Keratinocyte (primary cell): ENCODE results near the gene TRAF3IP1. TPM values are rescaled to one million over a fixed set of nuclear protein-coding genes. Genes with fewer than 3 reads are reported as not detected.

Experiments used
- DNase-seq: peaks from one replicate; pipeline ENCODE4 v3.0.0-alpha.2; 2011; ENCODE audit warnings: low read depth, missing footprints, low spot score
- FAIRE-seq: peaks from 2 replicates; lab custom pipeline; 2011; peaks lifted over from hg19 to GRCh38; lab: Jason Lieb, UNC
- H2AFZ ChIP-seq: 2 replicates; pipeline ENCODE4 v1.6.0; 2012; ENCODE audit warnings: low read length, control low read depth, inconsistent platforms; ENCODE audit not compliant: control insufficient read depth
- H3K27ac ChIP-seq: 2 replicates; pipeline ENCODE4 v1.5.1; 2011; ENCODE audit warnings: low read length; ENCODE audit not compliant: control insufficient read depth, insufficient read depth
- H3K27me3 ChIP-seq: 3 replicates; pipeline ENCODE4 v1.6.0; 2011; ENCODE audit warnings: low read length; ENCODE audit not compliant: control insufficient read depth, insufficient read depth; ENCODE audit errors: extremely low read depth
- H3K36me3 ChIP-seq, 2 experiments: 2 replicates in 1 of 2; 3 replicates in 1 of 2; pipeline ENCODE4 v1.5.1; 2011; ENCODE audit warnings: low read length in 2 of 2, mild to moderate bottlenecking in 1 of 2; ENCODE audit not compliant: control insufficient read depth in 2 of 2, insufficient read depth in 2 of 2; ENCODE audit errors: extremely low read depth in 1 of 2
- H3K4me1 ChIP-seq: 3 replicates; pipeline ENCODE4 v1.5.1; 2011; ENCODE audit warnings: low read length; ENCODE audit not compliant: control insufficient read depth, insufficient read depth; ENCODE audit errors: extremely low read depth
- H3K4me2 ChIP-seq: 3 replicates; pipeline ENCODE4 v1.6.0; 2011; ENCODE audit warnings: low read depth, low read length; ENCODE audit not compliant: control insufficient read depth, insufficient read depth; ENCODE audit errors: extremely low read depth
- H3K4me3 ChIP-seq, 3 experiments: fragments of 200-600 bp in 1 of 3; sonication (generic) in 1 of 3; 2 replicates in 2 of 3; 3 replicates in 1 of 3; pipeline ENCODE4 v1.5.1; 2011 to 2016; ENCODE audit warnings: low read length in 3 of 3, mild to moderate bottlenecking in 3 of 3, control low read depth in 2 of 3, inconsistent platforms in 1 of 3, low read depth in 1 of 3, mixed read lengths in 1 of 3, mixed run types in 1 of 3, moderate library complexity in 1 of 3; ENCODE audit not compliant: control insufficient read depth in 2 of 3, insufficient read depth in 2 of 3; ENCODE audit errors: extremely low read depth in 1 of 3
- H3K79me2 ChIP-seq: 2 replicates; pipeline ENCODE4 v1.6.0; 2012; ENCODE audit warnings: low read length; ENCODE audit not compliant: control insufficient read depth, insufficient read depth
- H3K9ac ChIP-seq: 3 replicates; pipeline ENCODE4 v1.6.0; 2011; ENCODE audit warnings: low read length; ENCODE audit not compliant: control insufficient read depth, insufficient read depth; ENCODE audit errors: extremely low read depth
- H3K9me1 ChIP-seq: 3 replicates; pipeline ENCODE4 v1.6.0; 2011; ENCODE audit warnings: low read length; ENCODE audit not compliant: control insufficient read depth, insufficient read depth; ENCODE audit errors: extremely low read depth
- H3K9me3 ChIP-seq: 2 replicates; pipeline ENCODE4 v1.5.1; 2012; ENCODE audit warnings: low read depth, low read length; ENCODE audit not compliant: control insufficient read depth
- H4K20me1 ChIP-seq: 3 replicates; pipeline ENCODE4 v1.6.0; 2011; ENCODE audit warnings: low read length; ENCODE audit not compliant: control insufficient read depth, insufficient read depth; ENCODE audit errors: extremely low read depth
- CTCF ChIP-seq, 3 experiments: IDR thresholded peaks in 1 of 3; conservative IDR thresholded peaks in 1 of 3; optimal IDR thresholded peaks in 1 of 3; 2 replicates in 2 of 3; 3 replicates in 1 of 3; pipeline versions ENCODE3 to v1.5.1; 2011; ENCODE audit warnings: low read length in 3 of 3, mild to moderate bottlenecking in 3 of 3, moderate library complexity in 2 of 3, control low read depth in 1 of 3, inconsistent platforms in 1 of 3; ENCODE audit not compliant: insufficient read depth in 2 of 3; ENCODE audit errors: extremely low read depth in 1 of 3
- EZH2 ChIP-seq: IDR thresholded peaks from one replicate; pipeline ENCODE4 v1.6.1; 2012; ENCODE audit warnings: inconsistent platforms, mild to moderate bottlenecking, low read length, moderate library complexity
- dilution Hi-C: fragments of 300-500 bp; cut with MboI; formaldehyde crosslinking; loops from one replicate; pipeline ENCODE4 v1.7.0; 2020; ENCODE audit warnings: low sequenced_read_pairs; ENCODE audit not compliant: extremely low pct_ligation_motif_present
- polyA plus RNA-seq, 5 experiments: library from polyadenylated mRNA; depleted of rRNA in 3 of 5; stranded (reverse) in 3 of 5; stranded (forward) in 1 of 5; unstranded in 1 of 5; fragments of >200 nt; gene quantifications; 1 replicate in 1 of 5; 2 replicates in 3 of 5; 3 replicates in 1 of 5; pipeline versions ENCODE4 v1.2.1 to v1.2.3, GENCODE V29; 2011 to 2012; ENCODE audit warnings: missing spikeins in 2 of 5, low read depth in 1 of 5, low replicate concordance in 1 of 5

The TRAF3IP1 gene
- polyA plus RNA-seq, 1 donor (not counting 4 experiments of a cell fraction or from before 2014, with no cell fraction given): 7.0 TPM

- H2AFZ ChIP-seq: no peak overlapping the region
- H4K20me1 ChIP-seq: no peaks in the 10 kb centered on the region
- H3K27ac ChIP-seq: no peak overlapping the region
- FAIRE-seq: no peak
- no peak for DNase-seq
- H3K4me2 ChIP-seq: no peak overlapping the region
- no peaks in the 10 kb centered on the region for H3K27me3 ChIP-seq
- no peaks in the 10 kb centered on the region for H3K36me3 ChIP-seq
- H3K79me2 ChIP-seq: no peaks in the 10 kb centered on the region
- H3K4me1 ChIP-seq: peaks cover 24% of the 10 kb centered on the region
- no peak overlapping the region for H3K9ac ChIP-seq
- TF ChIP-seq EZH2 (no peak), CTCF (optimal IDR thresholded peaks at IDR 0.05 in 1 of 3, IDR thresholded peaks at IDR 0.05 in 1 of 3, conservative IDR thresholded peaks at IDR 0.05 in 1 of 3; ENCODE audit: extremely low read depth in 1 of 3, insufficient read depth in 2 of 3, low read length in 3 of 3) (no peak)
- dilution Hi-C loops: no loop called here
- H3K9me3 ChIP-seq: no peaks in the 10 kb centered on the region
- H3K9me1 ChIP-seq: no peaks in the 10 kb centered on the region
- no peak overlapping the region for H3K4me3 ChIP-seq
Measured at GRCh38 chr2:238376884-238377391, 56.6 kb downstream of the TRAF3IP1 start.

GRCh38 chr2:238378230-238379095, 58.1 kb downstream of the TRAF3IP1 start:
- no peak overlapping the region for H3K4me2 ChIP-seq
- H3K4me1 ChIP-seq: peaks cover 24% of the 10 kb centered on the region
- no peaks in the 10 kb centered on the region for H3K9me3 ChIP-seq
- no peak overlapping the region for H3K9ac ChIP-seq
- no peak overlapping the region for H2AFZ ChIP-seq
- no peak for FAIRE-seq
- TF ChIP-seq CTCF (optimal IDR thresholded peaks at IDR 0.05 in 1 of 3, IDR thresholded peaks at IDR 0.05 in 1 of 3, conservative IDR thresholded peaks at IDR 0.05 in 1 of 3; ENCODE audit: extremely low read depth in 1 of 3, insufficient read depth in 2 of 3, low read length in 3 of 3) (no peak), EZH2 (no peak)
- no peaks in the 10 kb centered on the region for H3K79me2 ChIP-seq
- DNase-seq: no peak
- dilution Hi-C loops: no loop called here
- H3K4me3 ChIP-seq: no peak overlapping the region
- H3K36me3 ChIP-seq: peaks cover 0 to 3% of the 10 kb centered on the region in 2 experiments
- no peaks in the 10 kb centered on the region for H3K27me3 ChIP-seq
- no peak overlapping the region for H3K27ac ChIP-seq
- no peaks in the 10 kb centered on the region for H3K9me1 ChIP-seq
- H4K20me1 ChIP-seq: no peaks in the 10 kb centered on the region
